IMR-90 (cell line): ENCODE measurements around the gene UBE2QL1.
"Not testable (repeated sequence)": the region's sequence is repeated elsewhere in the genome, so short reads cannot be mapped to it uniquely, and the experiment has no call there.

Experiments used
- BHLHE40 ChIP-seq: fragments of 150-350 bp; IDR thresholded peaks from 2 replicates; pipeline ENCODE4 v1.6.1; 2016; ENCODE audit warnings: mild to moderate bottlenecking, low read depth, low read length
- CEBPB ChIP-seq: IDR thresholded peaks from 2 replicates; pipeline ENCODE4 v1.6.1; 2012; ENCODE audit warnings: low read depth, low read length, improper control_type of control experiment
- MAFK ChIP-seq: IDR thresholded peaks from 2 replicates; pipeline ENCODE4 v1.6.1; 2012; ENCODE audit warnings: low read depth, low read length, improper control_type of control experiment
- MAZ ChIP-seq: IDR thresholded peaks from 2 replicates; pipeline ENCODE4 v1.6.1; 2012; ENCODE audit warnings: low read depth, mild to moderate bottlenecking, low read length, improper control_type of control experiment, moderate library complexity, borderline replicate concordance
- MXI1 ChIP-seq: IDR thresholded peaks from 2 replicates; pipeline ENCODE4 v1.6.1; 2012; ENCODE audit warnings: low read depth, mild to moderate bottlenecking, low read length, moderate library complexity, borderline replicate concordance
- NFE2L2 ChIP-seq: fragments of 150-350 bp; IDR thresholded peaks from 2 replicates; pipeline ENCODE4 v1.6.1; 2016; ENCODE audit warnings: low read depth, mild to moderate bottlenecking, low read length
- POLR2A ChIP-seq: IDR thresholded peaks from 2 replicates; pipeline ENCODE4 v1.6.1; 2012; ENCODE audit warnings: mild to moderate bottlenecking, low read depth, low read length
- RAD21 ChIP-seq: IDR thresholded peaks from 2 replicates; pipeline ENCODE4 v1.6.1; 2012; ENCODE audit warnings: low read length, improper control_type of control experiment
- RFX5 ChIP-seq: IDR thresholded peaks from 2 replicates; pipeline ENCODE4 v1.8.0; 2012; ENCODE audit warnings: low read depth, mild to moderate bottlenecking, low read length, moderate library complexity
- TF ChIP-seq, protein P1 (sequence below): conservative IDR thresholded peaks from 2 replicates; pipeline ENCODE4 v1.5.1; 2012; ENCODE audit warnings: mild to moderate bottlenecking, low read depth, low read length, improper control_type of control experiment
- TF ChIP-seq, protein P2 (sequence below): fragments of 150-350 bp; IDR thresholded peaks from 2 replicates; pipeline ENCODE4 v1.6.1; 2017; ENCODE audit warnings: mild to moderate bottlenecking, antibody characterized with exemption, low read length, low read depth

DNA sequence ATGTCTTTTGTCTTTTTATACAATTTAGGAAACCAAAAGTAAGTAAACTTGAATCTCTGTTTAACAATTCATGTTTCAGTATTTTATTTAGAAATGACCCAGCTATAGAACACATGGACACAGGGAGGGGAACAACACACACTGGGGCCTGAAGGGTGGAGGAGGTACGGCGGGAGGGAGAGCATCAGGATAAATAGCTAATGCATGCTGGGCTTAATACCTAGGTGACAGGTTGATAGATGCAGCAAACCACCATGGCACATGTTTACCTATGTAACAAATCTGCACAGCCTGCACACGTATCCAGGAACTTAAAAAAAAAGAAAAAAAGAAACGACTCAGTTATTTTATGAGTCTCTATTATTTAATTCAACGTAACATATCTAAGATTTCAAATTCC is 67.2 kb downstream of the UBE2QL1 start:
- not testable (repeated sequence) for TF ChIP-seq MAFK, MAZ, NFE2L2, RFX5, POLR2A, CEBPB, MXI1, RAD21, BHLHE40
- TF ChIP-seq, protein P1, sequence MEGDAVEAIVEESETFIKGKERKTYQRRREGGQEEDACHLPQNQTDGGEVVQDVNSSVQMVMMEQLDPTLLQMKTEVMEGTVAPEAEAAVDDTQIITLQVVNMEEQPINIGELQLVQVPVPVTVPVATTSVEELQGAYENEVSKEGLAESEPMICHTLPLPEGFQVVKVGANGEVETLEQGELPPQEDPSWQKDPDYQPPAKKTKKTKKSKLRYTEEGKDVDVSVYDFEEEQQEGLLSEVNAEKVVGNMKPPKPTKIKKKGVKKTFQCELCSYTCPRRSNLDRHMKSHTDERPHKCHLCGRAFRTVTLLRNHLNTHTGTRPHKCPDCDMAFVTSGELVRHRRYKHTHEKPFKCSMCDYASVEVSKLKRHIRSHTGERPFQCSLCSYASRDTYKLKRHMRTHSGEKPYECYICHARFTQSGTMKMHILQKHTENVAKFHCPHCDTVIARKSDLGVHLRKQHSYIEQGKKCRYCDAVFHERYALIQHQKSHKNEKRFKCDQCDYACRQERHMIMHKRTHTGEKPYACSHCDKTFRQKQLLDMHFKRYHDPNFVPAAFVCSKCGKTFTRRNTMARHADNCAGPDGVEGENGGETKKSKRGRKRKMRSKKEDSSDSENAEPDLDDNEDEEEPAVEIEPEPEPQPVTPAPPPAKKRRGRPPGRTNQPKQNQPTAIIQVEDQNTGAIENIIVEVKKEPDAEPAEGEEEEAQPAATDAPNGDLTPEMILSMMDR: not testable (repeated sequence)
- TF ChIP-seq, protein P2, sequence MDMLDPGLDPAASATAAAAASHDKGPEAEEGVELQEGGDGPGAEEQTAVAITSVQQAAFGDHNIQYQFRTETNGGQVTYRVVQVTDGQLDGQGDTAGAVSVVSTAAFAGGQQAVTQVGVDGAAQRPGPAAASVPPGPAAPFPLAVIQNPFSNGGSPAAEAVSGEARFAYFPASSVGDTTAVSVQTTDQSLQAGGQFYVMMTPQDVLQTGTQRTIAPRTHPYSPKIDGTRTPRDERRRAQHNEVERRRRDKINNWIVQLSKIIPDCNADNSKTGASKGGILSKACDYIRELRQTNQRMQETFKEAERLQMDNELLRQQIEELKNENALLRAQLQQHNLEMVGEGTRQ: not testable (repeated sequence)
